Endothelial cell of umbilical vein (primary cell): ENCODE results near the gene WDR31. TPM values are rescaled to one million over a fixed set of nuclear protein-coding genes. Genes with fewer than 3 reads are reported as not detected.

ENCODE experiments used
- BruUV-seq: library from RNA; stranded (reverse); fragments of 400-500 nt; replicated peaks from 2 replicates; lab custom pipeline; 2021; lab: Mats Ljungman, UMichigan
- CTCF ChIA-PET: fragments of 300-600, 350-600 bp; sonication (Branson Sonifier 250); formaldehyde crosslinking; loops from one replicate; lab custom pipeline; 2021; ENCODE audit warnings: antibody characterized with exemption, inconsistent platforms; lab: Charles Lee
- POLR2A ChIA-PET: fragments of 300-600, 350-600 bp; sonication (Branson Sonifier 250); formaldehyde crosslinking; loops from one replicate; lab custom pipeline; 2021; ENCODE audit warnings: antibody characterized with exemption, inconsistent platforms; lab: Charles Lee
- DNase-seq: peaks from one replicate; pipeline ENCODE4 v3.0.0-alpha.2; 2011; ENCODE audit warnings: low read depth, low spot score
- FAIRE-seq: peaks from 2 replicates; lab custom pipeline; 2011; peaks lifted over from hg19 to GRCh38; lab: Jason Lieb, UNC
- H2AFZ ChIP-seq: 2 replicates; pipeline ENCODE4 v1.6.0; 2012; ENCODE audit warnings: low read depth, low read length, control low read depth, inconsistent platforms
- H3K27ac ChIP-seq: 2 replicates; pipeline ENCODE4 v1.5.1; 2011; ENCODE audit warnings: low read depth, mild to moderate bottlenecking, control low read depth, low read length, moderate library complexity; ENCODE audit not compliant: insufficient read depth
- H3K27me3 ChIP-seq, 2 experiments: 2 replicates each; pipeline versions ENCODE4 v1.6.0 to v1.6.1; 2011; ENCODE audit warnings: low read length in 2 of 2, mixed read lengths in 1 of 2; ENCODE audit not compliant: control insufficient read depth in 2 of 2, insufficient read depth in 2 of 2
- H3K36me3 ChIP-seq, 2 experiments: 2 replicates in 1 of 2; 3 replicates in 1 of 2; pipeline ENCODE4 v1.5.1; 2011; ENCODE audit warnings: low read length in 2 of 2, mild to moderate bottlenecking in 1 of 2, moderate library complexity in 1 of 2; ENCODE audit not compliant: control insufficient read depth in 2 of 2, insufficient read depth in 2 of 2; ENCODE audit errors: extremely low read depth in 1 of 2
- H3K4me1 ChIP-seq: 3 replicates; pipeline ENCODE4 v1.5.1; 2011; ENCODE audit warnings: mild to moderate bottlenecking, low read length; ENCODE audit not compliant: control insufficient read depth, insufficient read depth; ENCODE audit errors: extremely low read depth
- H3K4me2 ChIP-seq: 2 replicates; pipeline ENCODE4 v1.6.1; 2011; ENCODE audit warnings: low read length, control low read depth, mixed read lengths; ENCODE audit not compliant: insufficient read depth
- H3K4me3 ChIP-seq, 3 experiments: fragments of 200-600 bp in 1 of 3; sonication (generic), shearing (Covaris generic) in 1 of 3; replicated peaks in 1 of 3; 2 replicates each; pipeline ENCODE4 v1.5.1; 2011 to 2016; ENCODE audit warnings: control low read depth in 3 of 3, low read length in 3 of 3, mild to moderate bottlenecking in 2 of 3, inconsistent platforms in 1 of 3, low read depth in 1 of 3, moderate library complexity in 1 of 3; ENCODE audit not compliant: insufficient read depth in 1 of 3
- H3K79me2 ChIP-seq: 2 replicates; pipeline ENCODE4 v1.6.0; 2012; ENCODE audit warnings: low read length, inconsistent platforms; ENCODE audit not compliant: control insufficient read depth, insufficient read depth
- H3K9ac ChIP-seq: replicated peaks from 2 replicates; pipeline ENCODE3; 2011; ENCODE audit warnings: low read length, control low read depth; ENCODE audit not compliant: insufficient read depth; ENCODE audit errors: extremely low read depth
- H3K9me1 ChIP-seq: replicated peaks from 3 replicates; pipeline ENCODE4 v1.6.0; 2011; ENCODE audit warnings: mild to moderate bottlenecking, low read length; ENCODE audit not compliant: control insufficient read depth, insufficient read depth; ENCODE audit errors: extremely low read depth
- H3K9me3 ChIP-seq: replicated peaks from 2 replicates; pipeline ENCODE4 v1.5.1; 2012; ENCODE audit warnings: low read length, inconsistent platforms; ENCODE audit not compliant: control insufficient read depth, insufficient read depth
- H4K20me1 ChIP-seq: replicated peaks from 2 replicates; pipeline ENCODE3; 2011; ENCODE audit warnings: mild to moderate bottlenecking, low read length; ENCODE audit not compliant: control insufficient read depth, insufficient read depth; ENCODE audit errors: extremely low read depth
- CTCF ChIP-seq, 2 donors: IDR thresholded peaks; 1 replicate in 1 of 2; 2 replicates in 1 of 2; pipeline ENCODE4 v1.5.1; 2011; ENCODE audit warnings: low read length in 2 of 2, mild to moderate bottlenecking in 2 of 2, moderate library complexity in 2 of 2, control low read depth in 1 of 2, inconsistent platforms in 1 of 2, low read depth in 1 of 2; ENCODE audit not compliant: insufficient read depth in 1 of 2; ENCODE audit errors: extremely low read depth in 1 of 2
- EZH2 ChIP-seq: IDR thresholded peaks from 2 replicates; pipeline ENCODE4 v1.6.1; 2012; ENCODE audit warnings: borderline replicate concordance, low read depth, mild to moderate bottlenecking, moderate library complexity, low read length, inconsistent platforms; ENCODE audit not compliant: severe bottlenecking
- FOS ChIP-seq: IDR thresholded peaks from 2 replicates; pipeline ENCODE4 v1.6.1; 2011; ENCODE audit warnings: mild to moderate bottlenecking, low read length, moderate library complexity, borderline replicate concordance; ENCODE audit not compliant: insufficient read depth
- GATA2 ChIP-seq: IDR thresholded peaks from 2 replicates; pipeline ENCODE4 v1.7.0; 2011; ENCODE audit warnings: low read depth, mild to moderate bottlenecking, moderate library complexity, mixed read lengths, low read length; ENCODE audit not compliant: insufficient read length, insufficient read depth
- JUN ChIP-seq: IDR thresholded peaks from 2 replicates; pipeline ENCODE4 v1.6.1; 2011; ENCODE audit warnings: borderline replicate concordance, low read depth; ENCODE audit not compliant: insufficient read length, insufficient read depth
- MYC ChIP-seq: IDR thresholded peaks from one replicate; pipeline ENCODE4 v1.6.1; 2011; ENCODE audit warnings: mild to moderate bottlenecking, low read depth, low read length
- POLR2A ChIP-seq: IDR thresholded peaks from 2 replicates; pipeline ENCODE4 v1.6.1; 2012; ENCODE audit warnings: low read depth, mild to moderate bottlenecking, control low read depth, low read length
- POLR2AphosphoS5 ChIP-seq: IDR thresholded peaks from 2 replicates; pipeline ENCODE4 v1.6.1; 2012; ENCODE audit warnings: low read depth, mild to moderate bottlenecking, control low read depth, low read length, moderate library complexity; ENCODE audit not compliant: insufficient read depth
- dilution Hi-C: fragments of 300-500 bp; cut with MboI; formaldehyde crosslinking; loops from one replicate; pipeline ENCODE4 v1.15.0; 2019; ENCODE audit warnings: low sequenced_read_pairs; ENCODE audit not compliant: extremely low pct_ligation_motif_present
- intact Hi-C: fragments of 100-400 bp; cut with micrococcal nuclease; formaldehyde crosslinking; loops from one replicate; pipeline ENCODE4 v1.10.0; 2022
- polyA plus RNA-seq, 4 experiments: library from polyadenylated mRNA; depleted of rRNA in 3 of 4; stranded (reverse) in 3 of 4; unstranded in 1 of 4; fragments of >200 nt; gene quantifications; 2 replicates each; pipeline versions ENCODE4 v1.2.1 to v1.2.3, GENCODE V29; 2011 to 2012; ENCODE audit warnings: missing spikeins in 1 of 4
- total RNA-seq: library from RNA; stranded (reverse); gene quantifications from 2 replicates; pipeline ENCODE4 v1.2.3, GENCODE V29; 2021
- TF ChIP-seq, protein P1 (sequence below): IDR thresholded peaks from 2 replicates; pipeline ENCODE4 v1.6.1; 2011; ENCODE audit not compliant: insufficient read depth, insufficient read length

The WDR31 gene
- total and polyA plus RNA-seq, 2 donors (not counting 3 experiments of a cell fraction or from before 2014, with no cell fraction given): 0.22 to 1.00 TPM

DNA sequence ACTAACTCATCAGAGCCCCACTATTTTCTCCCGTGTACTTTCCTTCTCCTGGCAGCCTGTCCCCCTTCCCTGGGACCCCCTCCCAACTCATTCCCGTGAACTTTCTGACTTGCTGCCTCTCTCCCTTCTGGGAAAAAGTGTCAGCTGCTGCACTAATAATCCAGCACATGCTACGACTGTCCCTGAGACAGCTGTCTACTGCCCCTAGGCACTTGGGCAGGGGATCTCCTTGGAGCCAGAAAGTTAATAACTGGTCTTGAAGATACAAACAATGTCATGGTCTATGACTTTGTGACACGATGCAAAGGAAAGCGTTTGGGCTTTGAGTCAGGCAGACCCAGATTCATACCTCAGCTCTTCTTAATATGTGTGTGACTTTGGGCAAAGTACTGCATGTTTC is 26.8 kb downstream of the WDR31 start:
- ChIA-PET POLR2A (no interaction called here), CTCF (no interaction called here)
- no peaks in the 10 kb centered on the region for H4K20me1 ChIP-seq
- H3K27me3 ChIP-seq: no peaks in the 10 kb centered on the region
- intact Hi-C loops: no loop called here
- no peaks in the 10 kb centered on the region for H3K9me3 ChIP-seq
- TF ChIP-seq POLR2A (no peak), EZH2 (no peak), FOS (no peak), POLR2AphosphoS5 (no peak), GATA2 (no peak), JUN (no peak), CTCF (IDR thresholded peaks at IDR 0.05; ENCODE audit: extremely low read depth in 1 of 2, insufficient read depth in 1 of 2, low read depth in 1 of 2, low read length in 2 of 2) (no peak), MYC (no peak)
- TF ChIP-seq, protein P1, sequence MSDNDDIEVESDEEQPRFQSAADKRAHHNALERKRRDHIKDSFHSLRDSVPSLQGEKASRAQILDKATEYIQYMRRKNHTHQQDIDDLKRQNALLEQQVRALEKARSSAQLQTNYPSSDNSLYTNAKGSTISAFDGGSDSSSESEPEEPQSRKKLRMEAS: no peak
- dilution Hi-C loops: no loop called here
- no peaks in the 10 kb centered on the region for H3K4me1 ChIP-seq
- BruUV-seq: no TSS peak
- no peaks in the 10 kb centered on the region for H3K9me1 ChIP-seq
- FAIRE-seq (no peak), DNase-seq (no peak)
- H3K4me2 ChIP-seq: no peak overlapping the region
- no peak overlapping the region for H3K9ac ChIP-seq
- H3K27ac ChIP-seq: no peak overlapping the region
- H3K4me3 ChIP-seq: no peak overlapping the region
- no peak overlapping the region for H2AFZ ChIP-seq
- no peaks in the 10 kb centered on the region for H3K79me2 ChIP-seq
- no peaks in the 10 kb centered on the region for H3K36me3 ChIP-seq
